IPS-18a (cell line): ENCODE measurements around the gene PSMB3.

ENCODE experiments used
- H3K27ac ChIP-seq: one replicate; pipeline ENCODE4 v1.5.1; 2013; ENCODE audit warnings: low read length
- H3K27me3 ChIP-seq: one replicate; pipeline ENCODE4 v1.6.1; 2013; ENCODE audit warnings: mild to moderate bottlenecking, low read length; ENCODE audit not compliant: control insufficient read depth, insufficient read depth
- H3K36me3 ChIP-seq: one replicate; pipeline ENCODE4 v1.6.1; 2013; ENCODE audit warnings: low read depth, low read length; ENCODE audit not compliant: control insufficient read depth
- H3K4me1 ChIP-seq: one replicate; pipeline ENCODE4 v1.6.1; 2013; ENCODE audit warnings: low read depth, low read length; ENCODE audit not compliant: control insufficient read depth
- H3K4me3 ChIP-seq: one replicate; pipeline ENCODE4 v1.5.1; 2013; ENCODE audit warnings: low read length
- H3K9ac ChIP-seq: one replicate; pipeline ENCODE4 v1.6.1; 2013; ENCODE audit warnings: mild to moderate bottlenecking, low read length, moderate library complexity
- H3K9me3 ChIP-seq: one replicate; pipeline ENCODE4 v1.6.1; 2013; ENCODE audit warnings: low read depth, low read length; ENCODE audit not compliant: control insufficient read depth

PSMB3 gene

DNA sequence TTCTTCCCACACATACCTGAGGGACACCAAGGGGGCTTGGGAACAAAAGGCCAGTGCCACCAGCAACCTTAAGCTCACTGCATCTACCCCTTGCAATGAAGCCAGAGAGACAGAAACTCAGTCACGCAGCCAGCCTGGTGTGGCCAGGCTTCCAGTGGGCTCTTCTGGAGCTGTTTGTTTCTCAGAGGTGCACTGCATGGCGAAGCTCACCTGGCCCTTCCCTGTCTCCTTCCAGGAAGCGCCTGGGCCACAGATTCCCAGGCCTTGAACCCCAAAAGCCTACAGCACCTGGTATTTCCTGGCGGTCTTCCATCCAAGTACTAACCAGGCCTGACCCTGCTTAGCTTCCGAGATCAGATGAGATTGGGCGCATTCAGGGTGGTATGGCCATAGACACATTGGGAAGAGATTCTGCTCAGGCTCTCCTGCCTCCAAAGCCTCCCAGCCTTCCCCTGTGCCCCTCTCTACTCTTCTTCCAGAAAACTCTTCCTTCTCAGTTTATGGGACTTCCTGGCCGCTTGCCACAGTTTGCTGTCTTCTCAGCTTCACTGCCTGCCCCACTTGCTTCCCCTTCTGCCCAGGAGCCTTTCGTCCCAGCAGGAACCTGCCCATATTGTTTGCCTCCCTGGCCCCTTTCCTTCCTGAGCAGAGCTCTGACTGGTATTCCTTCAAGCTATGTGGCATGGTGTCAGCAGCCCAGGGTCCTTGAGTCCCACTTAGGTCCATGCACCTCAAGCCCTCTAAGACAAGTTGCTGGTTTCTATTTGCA lies 20.8 kb upstream of the PSMB3 start:
- Histone ChIP-seq H3K27ac (no peak overlapping the region), H3K4me1 (peaks cover 4% of the 10 kb centered on the region), H3K27me3 (peaks cover 16% of the 10 kb centered on the region), H3K9me3 (no peaks in the 10 kb centered on the region), H3K4me3 (no peak overlapping the region), H3K9ac (no peak overlapping the region), H3K36me3 (peaks cover 12% of the 10 kb centered on the region)

DNA sequence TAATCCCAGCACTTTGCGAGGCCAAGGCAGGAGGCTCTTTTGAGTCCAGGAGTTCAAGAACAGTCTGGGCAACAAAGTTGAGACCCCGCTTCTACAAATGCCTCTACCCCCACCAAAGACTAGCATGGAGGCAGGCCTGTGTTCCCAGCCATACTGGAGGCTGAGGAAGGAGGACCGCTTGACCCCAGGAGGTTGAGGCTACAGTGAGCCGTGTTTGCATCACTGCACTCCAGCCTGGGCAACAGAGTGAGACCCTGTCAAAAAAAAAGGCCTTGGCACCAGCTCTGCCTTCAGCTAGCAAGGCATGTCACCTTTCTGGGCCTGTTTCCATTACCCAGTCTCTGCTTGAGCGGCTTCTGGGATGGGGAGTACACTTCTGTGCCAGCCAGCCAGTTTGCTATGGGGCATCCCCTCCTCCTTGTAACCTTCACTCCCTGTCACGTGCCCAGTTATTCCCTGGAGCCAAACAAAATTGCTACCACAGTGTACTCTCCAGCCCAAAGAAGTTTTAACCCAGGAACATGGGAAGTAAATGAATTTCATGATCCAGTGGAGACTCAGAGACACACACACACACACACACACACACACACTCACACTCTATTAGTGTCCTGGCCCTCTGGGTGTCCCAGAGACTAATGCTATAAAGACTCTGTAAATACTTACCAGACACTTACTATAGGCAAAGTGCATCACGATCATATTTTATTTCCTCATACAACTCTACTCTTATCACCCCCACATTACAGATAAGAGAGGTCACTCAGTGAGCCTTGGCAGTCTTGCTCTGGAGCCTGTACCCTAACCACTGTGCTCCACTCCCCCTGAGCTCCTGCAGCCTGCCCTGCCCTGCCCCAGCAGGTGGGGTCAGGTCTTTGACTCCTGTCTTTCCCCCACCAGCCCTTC lies 19.9 kb upstream of the PSMB3 start:
- no peak overlapping the region for H3K4me3 ChIP-seq
- H3K36me3 ChIP-seq: peaks cover 12% of the 10 kb centered on the region
- H3K9me3 ChIP-seq: no peaks in the 10 kb centered on the region
- H3K4me1 ChIP-seq: peaks cover 4% of the 10 kb centered on the region
- peaks cover 16% of the 10 kb centered on the region for H3K27me3 ChIP-seq
- H3K9ac ChIP-seq: no peak overlapping the region
- no peak overlapping the region for H3K27ac ChIP-seq

DNA sequence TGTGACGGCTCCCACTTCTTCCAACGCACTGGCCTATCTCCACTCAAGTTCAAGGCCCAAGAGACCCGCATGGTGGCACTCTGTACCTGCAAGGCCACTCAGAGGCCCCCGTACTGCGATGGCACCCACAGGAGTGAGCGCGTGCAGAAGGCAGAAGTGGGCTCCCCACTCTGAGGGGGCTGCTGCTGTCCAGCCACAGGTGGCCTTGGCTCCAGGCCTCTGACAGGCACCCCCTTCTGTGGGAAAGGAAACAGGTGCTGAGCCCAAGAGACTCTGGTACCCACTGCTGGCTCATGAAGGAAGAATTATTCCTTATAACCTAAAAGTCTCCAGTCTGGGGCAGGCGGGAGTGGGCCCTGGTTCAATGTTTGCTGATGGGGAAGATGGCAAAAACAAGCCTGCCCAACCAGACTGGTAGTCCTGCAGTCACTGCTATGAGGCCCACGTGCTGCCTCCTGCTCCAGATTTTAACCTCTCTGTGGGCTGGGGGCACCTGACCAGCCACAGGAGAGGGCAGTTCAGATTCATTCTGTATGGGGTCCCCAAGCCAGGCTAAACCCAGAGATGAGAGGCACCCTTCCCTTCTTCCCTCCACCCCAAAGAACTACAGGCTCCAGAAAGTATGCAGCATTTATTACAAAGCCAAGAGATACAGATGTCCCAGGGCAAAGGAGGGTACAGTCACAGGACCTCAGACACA lies 19.1 kb upstream of the PSMB3 start:
- no peak overlapping the region for H3K9ac ChIP-seq
- H3K4me3 ChIP-seq: no peak overlapping the region
- H3K27me3 ChIP-seq: peaks cover 13% of the 10 kb centered on the region
- H3K36me3 ChIP-seq: peaks cover 19% of the 10 kb centered on the region
- no peak overlapping the region for H3K27ac ChIP-seq
- no peaks in the 10 kb centered on the region for H3K9me3 ChIP-seq
- peaks cover 4% of the 10 kb centered on the region for H3K4me1 ChIP-seq

DNA sequence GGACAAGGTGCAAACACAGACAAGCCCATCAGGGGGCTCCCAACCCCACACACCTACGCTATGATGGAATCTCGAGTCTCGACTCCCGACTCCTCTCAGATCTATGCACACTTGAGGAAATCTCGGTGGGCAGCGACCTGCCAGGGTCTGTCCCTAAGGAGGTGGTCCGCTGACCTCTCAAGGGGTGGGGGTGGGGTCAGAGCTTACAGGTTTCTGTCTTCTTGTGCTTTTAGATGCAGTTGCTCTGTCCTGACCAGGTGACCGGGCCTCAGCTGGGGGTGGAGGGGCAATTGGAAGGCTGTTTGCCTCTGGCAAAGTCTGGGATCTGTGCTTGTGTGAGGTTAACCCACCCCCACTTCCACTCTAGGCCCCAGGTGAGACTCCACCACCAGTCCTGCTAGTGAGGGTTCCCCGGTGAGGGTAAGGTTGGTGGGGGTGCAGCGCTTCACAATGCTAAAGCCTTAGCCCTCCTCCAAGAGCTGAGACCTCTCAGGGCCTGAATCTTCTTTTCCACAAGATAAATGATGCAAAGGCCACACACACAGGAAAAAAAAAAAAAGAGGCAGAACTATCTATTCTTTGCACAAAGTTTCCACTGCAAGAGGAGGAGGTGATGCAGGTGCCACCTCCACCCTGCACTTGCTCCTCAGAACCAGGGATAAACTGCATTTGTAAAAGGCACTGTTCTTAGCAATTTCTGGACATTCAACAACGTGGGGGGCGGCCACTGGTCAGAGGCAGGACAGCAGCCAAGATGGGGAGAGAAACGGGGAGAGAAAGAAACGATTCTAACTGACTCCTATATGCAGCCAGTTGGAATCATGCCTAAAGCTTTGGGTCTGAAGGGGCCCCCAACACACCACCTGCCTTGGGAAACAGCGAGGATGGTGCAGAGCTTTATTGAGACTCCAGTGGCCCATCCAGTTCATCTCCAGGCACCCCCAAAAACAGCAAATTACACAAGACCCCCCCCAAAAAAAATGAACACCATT lies 18.3 kb upstream of the PSMB3 start:
- Histone ChIP-seq H3K27me3 (peaks cover 5% of the 10 kb centered on the region), H3K27ac (no peak overlapping the region), H3K36me3 (peaks cover 28% of the 10 kb centered on the region), H3K9ac (no peak overlapping the region), H3K4me1 (peaks cover 3% of the 10 kb centered on the region), H3K4me3 (no peak overlapping the region), H3K9me3 (no peaks in the 10 kb centered on the region)

DNA sequence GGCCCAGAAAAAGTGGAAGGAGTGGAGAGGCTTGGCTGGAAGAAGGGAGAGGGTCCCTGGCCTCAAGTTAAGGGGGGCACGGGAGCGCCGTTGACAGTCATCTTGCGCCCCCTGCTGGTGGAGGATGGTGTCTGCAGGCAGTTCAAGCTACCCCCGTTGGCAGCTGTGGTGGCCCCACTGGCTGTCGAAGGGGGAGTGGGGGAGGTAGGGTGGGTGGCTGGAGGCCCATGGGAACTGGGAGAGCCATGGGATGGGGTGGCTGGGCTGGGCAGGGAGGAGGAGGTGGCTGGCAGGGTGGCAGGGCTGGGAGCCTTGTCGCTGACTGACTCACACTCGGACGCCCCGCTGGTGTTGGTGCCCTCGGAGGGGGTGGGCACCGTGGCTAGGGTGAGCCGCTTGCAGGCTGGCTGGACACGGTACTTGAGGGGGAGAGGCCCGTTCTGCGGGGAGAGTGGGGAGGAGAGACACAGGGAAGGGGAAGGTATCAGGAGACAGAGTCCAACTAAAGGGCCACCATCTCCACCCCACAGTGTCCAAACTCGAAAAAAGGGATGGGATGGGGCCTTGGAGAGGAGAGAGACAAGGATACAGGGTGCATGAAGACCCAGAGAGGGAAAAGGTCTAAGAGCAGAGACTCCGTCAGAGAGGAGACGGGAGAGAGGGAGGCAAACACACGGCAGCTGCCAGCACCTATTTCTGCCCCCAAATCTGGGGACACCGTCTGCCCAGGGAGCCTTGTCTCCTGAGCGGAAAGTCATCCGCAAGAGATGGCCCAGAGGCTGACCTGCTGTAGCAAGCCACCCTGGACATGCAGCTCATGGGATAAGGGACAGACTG lies 17.2 kb upstream of the PSMB3 start:
- H3K4me1 ChIP-seq: no peaks in the 10 kb centered on the region
- no peaks in the 10 kb centered on the region for H3K27me3 ChIP-seq
- H3K27ac ChIP-seq: no peak overlapping the region
- H3K4me3 ChIP-seq: no peak overlapping the region
- H3K9ac ChIP-seq: no peak overlapping the region
- no peaks in the 10 kb centered on the region for H3K9me3 ChIP-seq
- H3K36me3 ChIP-seq: peaks cover 36% of the 10 kb centered on the region

DNA sequence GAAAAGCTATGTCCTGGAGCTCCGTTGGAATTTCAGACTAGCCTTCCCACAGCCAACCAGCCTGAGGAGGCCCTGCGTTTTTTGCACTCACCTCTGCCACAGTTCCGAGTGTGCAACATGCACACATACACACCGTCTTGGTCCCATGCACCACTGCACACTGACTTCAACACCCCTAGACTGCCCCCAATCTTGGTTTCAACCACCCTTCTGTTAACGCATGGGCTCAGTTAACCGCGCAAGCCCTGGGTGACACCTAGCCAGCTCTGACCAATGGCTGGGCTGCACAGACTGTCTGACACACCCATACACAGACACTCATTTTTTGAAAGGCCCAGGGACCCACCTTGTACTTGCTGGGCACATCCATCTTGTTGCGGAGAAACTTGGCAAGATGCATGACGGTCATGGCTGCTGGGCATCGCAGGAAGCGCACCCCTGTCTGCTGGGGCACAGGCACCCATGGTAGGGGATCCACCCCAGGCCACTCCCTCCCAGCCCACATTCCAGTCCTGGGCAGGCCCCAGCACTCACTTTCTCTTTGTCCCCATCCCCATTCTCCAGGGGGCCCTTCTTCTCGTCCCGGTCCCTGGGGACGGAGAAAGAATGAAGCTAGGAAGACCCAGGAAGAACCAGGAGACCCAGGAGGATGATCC lies 14.4 kb upstream of the PSMB3 start:
- H3K27ac ChIP-seq: no peak overlapping the region
- no peaks in the 10 kb centered on the region for H3K27me3 ChIP-seq
- no peak overlapping the region for H3K4me3 ChIP-seq
- no peak overlapping the region for H3K9ac ChIP-seq
- peaks cover 5% of the 10 kb centered on the region for H3K4me1 ChIP-seq
- H3K36me3 ChIP-seq: peaks cover 36% of the 10 kb centered on the region
- H3K9me3 ChIP-seq: no peaks in the 10 kb centered on the region

DNA sequence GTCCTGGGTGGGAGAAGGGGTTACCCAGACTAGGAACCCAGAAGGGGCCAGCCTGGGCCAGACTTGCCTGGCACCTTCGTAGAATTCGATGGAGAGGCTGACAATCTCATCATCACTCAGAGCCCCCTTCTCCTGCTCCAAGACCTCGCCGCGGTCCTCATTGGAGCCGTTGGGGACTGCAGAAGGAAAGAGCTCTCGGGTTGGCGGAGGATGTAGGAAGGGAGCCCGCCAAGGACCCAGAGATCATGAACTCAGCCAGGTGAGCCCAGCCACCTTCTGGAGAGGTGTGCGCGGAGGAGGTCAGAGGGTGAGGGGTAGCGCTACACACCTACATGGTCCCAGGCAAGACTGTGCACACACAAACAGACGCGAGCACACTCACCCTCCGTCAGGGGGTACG lies 13.9 kb upstream of the PSMB3 start:
- Histone ChIP-seq H3K27ac (no peak overlapping the region), H3K9me3 (no peaks in the 10 kb centered on the region), H3K4me1 (peaks cover 9% of the 10 kb centered on the region), H3K36me3 (peaks cover 36% of the 10 kb centered on the region), H3K27me3 (no peaks in the 10 kb centered on the region), H3K4me3 (no peak overlapping the region), H3K9ac (no peak overlapping the region)

DNA sequence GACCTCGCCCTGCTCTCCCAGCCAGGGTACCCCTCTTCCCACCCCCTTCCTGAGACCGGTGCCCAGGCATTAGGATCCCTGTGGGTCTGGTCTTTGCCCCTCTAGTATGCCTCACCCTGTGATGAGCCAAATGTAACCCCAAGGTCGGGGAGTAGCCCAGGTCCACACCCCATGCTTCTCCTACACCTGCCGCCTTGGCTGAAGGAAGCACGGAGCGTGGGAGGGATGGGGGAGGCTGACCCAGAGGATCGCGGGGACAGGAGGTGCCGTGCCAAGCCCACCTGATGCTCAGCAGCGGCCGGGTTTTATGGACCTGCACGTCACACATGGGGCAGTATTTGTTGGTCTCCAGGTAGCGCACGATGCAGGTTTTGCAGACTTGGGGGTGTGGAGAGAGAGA lies 13.2 kb upstream of the PSMB3 start:
- Histone ChIP-seq H3K36me3 (peaks cover 35% of the 10 kb centered on the region), H3K9ac (no peak overlapping the region), H3K27ac (no peak overlapping the region), H3K4me3 (no peak overlapping the region), H3K9me3 (no peaks in the 10 kb centered on the region), H3K4me1 (peaks cover 14% of the 10 kb centered on the region), H3K27me3 (no peaks in the 10 kb centered on the region)

DNA sequence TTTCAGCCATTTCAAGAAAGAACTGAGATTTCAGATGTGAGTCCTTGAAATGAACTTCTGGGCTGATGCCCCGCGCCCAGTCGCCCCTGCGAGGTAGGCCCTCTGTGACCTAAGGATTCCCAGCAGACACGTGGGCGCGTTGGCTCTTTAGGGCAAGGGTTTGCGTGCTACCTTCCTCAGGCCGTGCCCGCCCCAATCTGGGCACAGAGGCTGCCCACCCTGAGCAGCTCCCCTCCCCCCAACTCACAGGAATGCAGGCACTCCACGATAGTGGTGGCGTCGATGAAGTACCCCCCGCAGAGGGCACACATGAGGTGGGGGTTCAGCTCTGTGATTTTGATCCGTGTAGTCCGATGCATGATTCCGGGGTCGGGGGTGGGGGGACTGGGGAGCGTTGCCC lies 12.5 kb upstream of the PSMB3 start:
- no peaks in the 10 kb centered on the region for H3K9me3 ChIP-seq
- H3K36me3 ChIP-seq: peaks cover 30% of the 10 kb centered on the region
- no peak overlapping the region for H3K27ac ChIP-seq
- H3K27me3 ChIP-seq: no peaks in the 10 kb centered on the region
- H3K9ac ChIP-seq: no peak overlapping the region
- H3K4me3 ChIP-seq: no peak overlapping the region
- peaks cover 14% of the 10 kb centered on the region for H3K4me1 ChIP-seq

DNA sequence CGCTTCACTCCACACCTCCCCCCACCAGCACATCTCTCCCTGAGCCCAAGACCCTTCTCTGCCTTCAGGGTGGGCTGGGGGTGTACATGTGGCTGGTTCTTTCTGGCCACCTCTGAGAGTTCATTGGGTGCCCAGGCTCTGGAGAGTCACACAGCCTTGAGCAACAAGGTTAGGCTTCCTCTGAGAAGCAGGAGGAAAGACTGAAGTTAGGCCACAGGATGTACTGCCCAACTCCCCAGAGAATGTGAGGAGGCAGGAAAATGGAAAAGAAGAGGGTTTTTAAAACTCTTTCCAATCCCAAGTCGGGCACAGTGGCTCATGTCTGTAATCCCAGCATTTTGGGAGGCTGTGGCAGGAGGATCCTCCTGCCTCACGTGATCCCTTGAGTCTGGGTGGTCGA lies 11.7 kb upstream of the PSMB3 start:
- H3K9me3 ChIP-seq: no peaks in the 10 kb centered on the region
- peaks cover 17% of the 10 kb centered on the region for H3K4me1 ChIP-seq
- H3K4me3 ChIP-seq: no peak overlapping the region
- no peaks in the 10 kb centered on the region for H3K27me3 ChIP-seq
- peaks cover 28% of the 10 kb centered on the region for H3K36me3 ChIP-seq
- no peak overlapping the region for H3K9ac ChIP-seq
- H3K27ac ChIP-seq: peak overlapping the region; percentile 22
